ENCODE measurements around the gene ARIH2. TPM values are rescaled to one million over a fixed set of nuclear protein-coding genes. Genes with fewer than 3 reads are reported as not detected.

The ARIH2 gene
- total RNA-seq, 1 experiment from 2014 or later, result 77.0 TPM

DNA sequence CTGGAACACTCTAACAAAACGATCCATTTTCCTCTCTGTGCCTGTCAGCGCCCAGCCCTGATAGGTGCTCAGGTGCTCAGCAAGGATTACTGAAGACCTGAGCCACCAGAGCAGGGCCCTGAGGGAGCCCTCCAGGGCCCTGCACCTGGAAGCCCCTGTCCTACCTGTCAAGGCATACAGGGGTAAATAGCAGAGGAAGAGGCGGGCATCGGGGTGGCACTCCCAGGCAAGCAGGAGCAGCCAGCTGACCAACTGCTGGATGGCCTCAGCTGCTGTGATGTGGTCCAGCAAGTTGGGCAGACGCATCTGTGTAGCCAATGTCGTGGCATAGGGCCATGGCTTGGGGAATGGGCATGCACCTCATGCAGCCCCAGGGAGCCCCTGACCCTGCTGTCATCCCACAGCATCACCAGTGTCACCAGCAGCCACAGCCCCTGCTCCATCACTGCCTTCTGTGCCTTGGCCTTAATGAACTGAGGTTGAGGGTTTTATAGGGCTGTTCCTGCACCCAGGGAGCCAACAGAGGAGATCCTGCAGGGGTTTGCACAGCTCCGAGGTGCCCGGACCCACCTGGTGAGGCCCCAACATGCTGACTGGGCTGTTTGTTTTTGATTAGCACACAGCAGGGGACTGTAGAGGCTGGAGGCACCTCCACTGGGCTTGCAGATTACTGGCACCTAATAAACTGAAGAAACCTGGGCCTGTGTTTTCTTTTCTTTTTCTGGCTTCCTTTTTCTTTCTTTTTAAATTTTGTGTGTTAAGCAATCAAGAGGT, 80.6 kb downstream of the ARIH2 start:
- BruUV-seq (replicated peaks), result no TSS peak
- H3K27ac ChIP-seq (ENCODE audit: low read length), result peak overlapping the region; percentile 59
- POLR2A ChIA-PET, result no interaction called here
- H3K4me1 ChIP-seq (ENCODE audit: control insufficient read depth, insufficient read depth, low read length), result peaks cover 6% of the 10 kb centered on the region
- no peaks in the 10 kb centered on the region for H3K36me3 ChIP-seq (ENCODE audit: control insufficient read depth, insufficient read depth, low read length)
- H3K27me3 ChIP-seq (ENCODE audit: control insufficient read depth, insufficient read depth, low read length), result no peaks in the 10 kb centered on the region
- no peaks in the 10 kb centered on the region for H3K9me3 ChIP-seq (ENCODE audit: control insufficient read depth, insufficient read depth, low read depth, low read length)
- peak; percentile 49; the same call in 1 of the 2 replicates for ATAC-seq
- intact Hi-C loops (cut with micrococcal nuclease; ENCODE audit: unreplicated experiment) (no loop called here), in situ Hi-C loops (cut with HindIII; ENCODE audit: low pct_unique_long_range_greater_than_20kb, low sequenced_read_pairs) (no loop called here)
- CTCF ChIA-PET, result no interaction called here
- TF ChIP-seq SIN3A (IDR thresholded peaks at IDR 0.05; ENCODE audit: borderline replicate concordance, insufficient read depth, low read depth, low read length), result no peak
- H3K4me3 ChIP-seq (ENCODE audit: low read depth in 2 of 2, low read length in 2 of 2), result no peak overlapping the region
- no peak for DNase-seq (ENCODE audit: low read depth, low spot score)

- Histone ChIP-seq H3K9me3 (ENCODE audit: control insufficient read depth, insufficient read depth, low read depth, low read length) (no peaks in the 10 kb centered on the region), H3K4me1 (ENCODE audit: control insufficient read depth, insufficient read depth, low read length) (peaks cover 10% of the 10 kb centered on the region), H3K27me3 (ENCODE audit: control insufficient read depth, insufficient read depth, low read length) (no peaks in the 10 kb centered on the region), H3K4me3 (ENCODE audit: low read depth in 2 of 2, low read length in 2 of 2) (no peak overlapping the region), H3K27ac (ENCODE audit: low read length) (peak overlapping the region; percentile 44; the same call in 1 of the 2 replicates), H3K36me3 (ENCODE audit: control insufficient read depth, insufficient read depth, low read length) (no peaks in the 10 kb centered on the region)
- ChIA-PET POLR2A (no interaction called here), CTCF (no interaction called here)
- BruUV-seq (replicated peaks), result no TSS peak
- DNase-seq (ENCODE audit: low read depth, low spot score), result no peak
- in situ Hi-C loops (cut with HindIII; ENCODE audit: low pct_unique_long_range_greater_than_20kb, low sequenced_read_pairs) (no loop called here), intact Hi-C loops (cut with micrococcal nuclease; ENCODE audit: unreplicated experiment) (no loop called here)
- no peak for ATAC-seq
- TF ChIP-seq, protein P1, sequence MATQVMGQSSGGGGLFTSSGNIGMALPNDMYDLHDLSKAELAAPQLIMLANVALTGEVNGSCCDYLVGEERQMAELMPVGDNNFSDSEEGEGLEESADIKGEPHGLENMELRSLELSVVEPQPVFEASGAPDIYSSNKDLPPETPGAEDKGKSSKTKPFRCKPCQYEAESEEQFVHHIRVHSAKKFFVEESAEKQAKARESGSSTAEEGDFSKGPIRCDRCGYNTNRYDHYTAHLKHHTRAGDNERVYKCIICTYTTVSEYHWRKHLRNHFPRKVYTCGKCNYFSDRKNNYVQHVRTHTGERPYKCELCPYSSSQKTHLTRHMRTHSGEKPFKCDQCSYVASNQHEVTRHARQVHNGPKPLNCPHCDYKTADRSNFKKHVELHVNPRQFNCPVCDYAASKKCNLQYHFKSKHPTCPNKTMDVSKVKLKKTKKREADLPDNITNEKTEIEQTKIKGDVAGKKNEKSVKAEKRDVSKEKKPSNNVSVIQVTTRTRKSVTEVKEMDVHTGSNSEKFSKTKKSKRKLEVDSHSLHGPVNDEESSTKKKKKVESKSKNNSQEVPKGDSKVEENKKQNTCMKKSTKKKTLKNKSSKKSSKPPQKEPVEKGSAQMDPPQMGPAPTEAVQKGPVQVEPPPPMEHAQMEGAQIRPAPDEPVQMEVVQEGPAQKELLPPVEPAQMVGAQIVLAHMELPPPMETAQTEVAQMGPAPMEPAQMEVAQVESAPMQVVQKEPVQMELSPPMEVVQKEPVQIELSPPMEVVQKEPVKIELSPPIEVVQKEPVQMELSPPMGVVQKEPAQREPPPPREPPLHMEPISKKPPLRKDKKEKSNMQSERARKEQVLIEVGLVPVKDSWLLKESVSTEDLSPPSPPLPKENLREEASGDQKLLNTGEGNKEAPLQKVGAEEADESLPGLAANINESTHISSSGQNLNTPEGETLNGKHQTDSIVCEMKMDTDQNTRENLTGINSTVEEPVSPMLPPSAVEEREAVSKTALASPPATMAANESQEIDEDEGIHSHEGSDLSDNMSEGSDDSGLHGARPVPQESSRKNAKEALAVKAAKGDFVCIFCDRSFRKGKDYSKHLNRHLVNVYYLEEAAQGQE (IDR thresholded peaks at IDR 0.05; ENCODE audit: insufficient read depth in 1 of 2, low read depth in 2 of 2, low read length in 1 of 2), result no peak
- TF ChIP-seq, protein P2, sequence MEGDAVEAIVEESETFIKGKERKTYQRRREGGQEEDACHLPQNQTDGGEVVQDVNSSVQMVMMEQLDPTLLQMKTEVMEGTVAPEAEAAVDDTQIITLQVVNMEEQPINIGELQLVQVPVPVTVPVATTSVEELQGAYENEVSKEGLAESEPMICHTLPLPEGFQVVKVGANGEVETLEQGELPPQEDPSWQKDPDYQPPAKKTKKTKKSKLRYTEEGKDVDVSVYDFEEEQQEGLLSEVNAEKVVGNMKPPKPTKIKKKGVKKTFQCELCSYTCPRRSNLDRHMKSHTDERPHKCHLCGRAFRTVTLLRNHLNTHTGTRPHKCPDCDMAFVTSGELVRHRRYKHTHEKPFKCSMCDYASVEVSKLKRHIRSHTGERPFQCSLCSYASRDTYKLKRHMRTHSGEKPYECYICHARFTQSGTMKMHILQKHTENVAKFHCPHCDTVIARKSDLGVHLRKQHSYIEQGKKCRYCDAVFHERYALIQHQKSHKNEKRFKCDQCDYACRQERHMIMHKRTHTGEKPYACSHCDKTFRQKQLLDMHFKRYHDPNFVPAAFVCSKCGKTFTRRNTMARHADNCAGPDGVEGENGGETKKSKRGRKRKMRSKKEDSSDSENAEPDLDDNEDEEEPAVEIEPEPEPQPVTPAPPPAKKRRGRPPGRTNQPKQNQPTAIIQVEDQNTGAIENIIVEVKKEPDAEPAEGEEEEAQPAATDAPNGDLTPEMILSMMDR (IDR thresholded peaks at IDR 0.05), result no peak
- TF ChIP-seq POLR2AphosphoS5 (IDR thresholded peaks at IDR 0.05; ENCODE audit: low read depth, low read length) (no peak), TCF7L2 (IDR thresholded peaks at IDR 0.05; ENCODE audit: low read depth, low read length) (no peak), SIN3A (IDR thresholded peaks at IDR 0.05; ENCODE audit: borderline replicate concordance, insufficient read depth, low read depth, low read length) (no peak)
These were observed 82.5 kb downstream of the ARIH2 start for GRCh38 chr3:49001155-49001554.
